GM12873 (cell line): ENCODE measurements around the gene HOXC12.

Experiments
- CTCF ChIP-seq: IDR thresholded peaks from 2 replicates; pipeline ENCODE4 v1.5.1; 2012; ENCODE audit warnings: low read depth, mild to moderate bottlenecking, moderate library complexity, low read length, control low read depth; ENCODE audit not compliant: insufficient read depth; ENCODE audit errors: missing control alignments

Gene HOXC12

GRCh38 chr12:53972152-53972702 is 17.5 kb downstream of the HOXC12 start:
- no peak for TF ChIP-seq CTCF

- no peak for TF ChIP-seq CTCF
These were observed 18.1 kb downstream of the HOXC12 start, which contains the start of gene HOXC11 for GRCh38 chr12:53972722-53973235. Gene HOXC11, plus strand, starts transcription at chr12:53973126. Its CDS starts 116 bp downstream, at chr12:53973242.

- no peak for TF ChIP-seq CTCF
These were observed 18.7 kb downstream of the HOXC12 start for GRCh38 chr12:53973236-53974042.

GRCh38 chr12:53974084-53975063 is 19.7 kb downstream of the HOXC12 start, which contains the start of gene HOTAIR:
Gene HOTAIR, minus strand, starts transcription at chr12:53974954.
- TF ChIP-seq CTCF = no peak

GRCh38 chr12:53975064-53975471 is 20.4 kb downstream of the HOXC12 start:
- no peak for TF ChIP-seq CTCF

- TF ChIP-seq CTCF = no peak
These were observed 20.9 kb downstream of the HOXC12 start for GRCh38 chr12:53975479-53976152.
